Measurements from ENCODE around the gene OLFM1.

- TF ChIP-seq CTCF (IDR thresholded peaks at IDR 0.05; ENCODE audit: low read depth, low read length, missing input control), result no peak
- no peak for TF ChIP-seq NR2F2 (IDR thresholded peaks at IDR 0.05)
- no peak for TF ChIP-seq SP1 (IDR thresholded peaks at IDR 0.05)
- no peak for TF ChIP-seq REST (IDR thresholded peaks at IDR 0.05)
Measured at GRCh38 chr9:135096408-135096895, 9.0 kb downstream of the OLFM1 start.

Measured in liver (tissue), 3 donors.